Erythroblast (primary cell): ENCODE measurements around the gene GPR176.

Experiments
- GATA1 ChIP-seq: IDR thresholded peaks from 2 replicates; pipeline ENCODE4 v1.6.1; 2011; ENCODE audit warnings: low read depth, mild to moderate bottlenecking, control low read depth, low read length, moderate library complexity
- POLR2A ChIP-seq: IDR thresholded peaks from 2 replicates; pipeline ENCODE4 v1.6.1; 2011; ENCODE audit warnings: mild to moderate bottlenecking, low read length

- TF ChIP-seq POLR2A (no peak), GATA1 (no peak)
These were observed 74.5 kb downstream of the GPR176 start for GRCh38 chr15:39845582-39845981.
